Natural killer cell treated with Interleukin-12 subunit alpha and Interleukin-12 subunit beta and Interleukin-15 and Interleukin-18, amount 100 ng/mL, for 72 hours (primary cell): ENCODE results near the gene SESN1. TPM values are rescaled to one million over a fixed set of nuclear protein-coding genes. Genes with fewer than 3 reads are reported as not detected.

Experiments
- ATAC-seq, 2 donors: fragments of 150-1000 bp; cut with Tn5 transposase in 1 of 2; sonication (Bioruptor Pico), chemical (Tn5 transposase) in 1 of 2; 2 replicates each; pipeline ENCODE4 v1.10.0; 2021
- DNase-seq: peaks from one replicate; pipeline ENCODE4 v3.0.0; 2022; ENCODE audit warnings: low spot score
- H3K27ac Mint-ChIP-seq, 2 donors: 1 replicate in 1 of 2; 2 replicates in 1 of 2; pipeline ENCODE4 v1.8.0; 2022; ENCODE audit warnings: mixed read lengths in 2 of 2, mild to moderate bottlenecking in 1 of 2, moderate library complexity in 1 of 2
- H3K27me3 Mint-ChIP-seq, 2 donors: 1 replicate in 1 of 2; 2 replicates in 1 of 2; pipeline ENCODE4 v1.8.0; 2022; ENCODE audit warnings: mixed read lengths in 2 of 2
- H3K36me3 Mint-ChIP-seq: one replicate; pipeline ENCODE4 v1.8.0; 2022; ENCODE audit warnings: mixed read lengths
- H3K4me1 Mint-ChIP-seq, 2 donors: 1 replicate in 1 of 2; 2 replicates in 1 of 2; pipeline ENCODE4 v1.8.0; 2022; ENCODE audit warnings: low read depth in 2 of 2, mixed read lengths in 2 of 2, mild to moderate bottlenecking in 1 of 2
- H3K4me3 Mint-ChIP-seq: one replicate; pipeline ENCODE4 v1.8.0; 2022; ENCODE audit warnings: mixed read lengths
- H3K9me3 Mint-ChIP-seq: 2 replicates; pipeline ENCODE4 v1.8.0; 2022; ENCODE audit warnings: mixed read lengths
- total RNA-seq, 2 donors: library from RNA; stranded (reverse); gene quantifications; one replicate each; pipeline ENCODE4 v1.2.3, GENCODE V29; 2022

The SESN1 gene
- total RNA-seq, 2 donors from 2014 or later = 7.4 to 9.6 TPM

DNA sequence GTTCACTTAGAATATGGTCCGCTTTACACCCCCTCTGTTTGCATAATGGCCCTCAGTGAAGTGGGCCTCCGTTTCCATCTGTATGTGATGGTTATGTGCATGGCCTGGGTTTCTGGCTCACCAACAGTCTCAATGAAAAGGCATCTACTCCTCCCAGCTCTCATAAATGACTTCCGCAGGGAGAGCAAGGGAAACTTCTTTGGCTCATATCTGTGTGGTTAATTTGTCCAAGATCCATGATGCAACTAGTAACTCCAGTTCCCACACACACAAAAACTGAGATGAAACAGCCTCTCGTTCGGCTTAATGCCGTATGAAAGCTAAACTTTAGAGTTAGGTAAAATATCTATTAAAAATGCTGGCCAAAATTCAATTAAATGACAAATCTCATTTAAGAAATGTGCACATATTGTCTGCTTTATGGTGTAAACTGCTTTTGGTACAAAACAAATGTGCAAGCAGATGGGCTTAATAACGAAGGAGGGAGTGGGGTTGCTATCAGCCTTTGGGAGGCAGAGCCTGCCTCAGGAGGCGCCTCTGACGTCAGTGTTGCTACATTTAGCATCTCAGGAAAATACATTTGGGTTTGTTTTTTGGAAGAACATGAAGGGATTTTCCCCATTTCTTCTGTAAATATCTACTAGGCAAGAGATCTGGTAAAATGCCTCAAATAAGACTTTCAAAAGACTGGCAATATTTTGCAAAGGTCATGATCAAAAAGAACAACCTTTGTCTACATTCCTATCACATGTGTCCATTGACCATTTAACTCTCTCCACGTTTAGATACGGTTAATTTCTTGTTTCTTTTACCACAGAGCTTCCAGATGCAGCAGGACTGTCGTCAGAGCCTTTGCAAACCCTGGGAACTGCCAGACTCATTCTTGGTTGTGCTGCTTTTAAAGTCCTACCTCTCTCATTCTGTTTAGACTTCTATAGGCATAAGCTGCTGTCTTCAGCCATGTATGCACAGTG is 149.7 kb downstream of the SESN1 start:
- H3K27ac Mint-ChIP-seq = no peak overlapping the region

DNA sequence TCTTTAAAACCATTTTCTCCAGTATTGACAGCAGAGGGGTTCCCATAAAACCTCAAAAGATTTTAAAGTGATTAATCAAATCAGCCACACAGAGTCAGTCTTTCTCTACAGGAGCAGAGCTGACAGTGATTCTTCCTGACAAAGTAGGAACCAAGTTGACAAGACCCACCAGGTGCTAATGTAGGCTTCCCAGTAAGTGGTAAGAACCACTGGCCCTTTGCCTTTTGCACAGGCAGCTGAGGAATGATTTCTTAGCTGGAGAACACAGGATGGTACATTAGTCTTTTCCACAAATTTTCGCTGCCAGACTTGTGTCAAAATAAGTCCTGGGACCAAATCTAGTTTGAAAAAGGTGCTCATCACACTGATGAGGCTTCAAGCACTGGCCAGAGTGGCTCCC is 150.6 kb downstream of the SESN1 start:
- H3K27me3 Mint-ChIP-seq = no peaks in the 10 kb centered on the region
- peaks cover 3% of the 10 kb centered on the region for H3K9me3 Mint-ChIP-seq
- no peaks in the 10 kb centered on the region for H3K36me3 Mint-ChIP-seq
- H3K4me1 Mint-ChIP-seq = peaks cover 19 to 38% of the 10 kb centered on the region in 2 donors
- DNase-seq (no peak), ATAC-seq (no peak)
- H3K4me3 Mint-ChIP-seq = no peak overlapping the region
- no peak overlapping the region for H3K27ac Mint-ChIP-seq

More for the DNA sequence above, 149.7 kb downstream of the SESN1 start:
- no peaks in the 10 kb centered on the region for H3K27me3 Mint-ChIP-seq
- H3K4me1 Mint-ChIP-seq = peaks cover 19 to 34% of the 10 kb centered on the region in 2 donors
- H3K9me3 Mint-ChIP-seq = no peaks in the 10 kb centered on the region
- H3K4me3 Mint-ChIP-seq = no peak overlapping the region
- H3K36me3 Mint-ChIP-seq = no peaks in the 10 kb centered on the region
- ATAC-seq = no peak
- no peak for DNase-seq

DNA sequence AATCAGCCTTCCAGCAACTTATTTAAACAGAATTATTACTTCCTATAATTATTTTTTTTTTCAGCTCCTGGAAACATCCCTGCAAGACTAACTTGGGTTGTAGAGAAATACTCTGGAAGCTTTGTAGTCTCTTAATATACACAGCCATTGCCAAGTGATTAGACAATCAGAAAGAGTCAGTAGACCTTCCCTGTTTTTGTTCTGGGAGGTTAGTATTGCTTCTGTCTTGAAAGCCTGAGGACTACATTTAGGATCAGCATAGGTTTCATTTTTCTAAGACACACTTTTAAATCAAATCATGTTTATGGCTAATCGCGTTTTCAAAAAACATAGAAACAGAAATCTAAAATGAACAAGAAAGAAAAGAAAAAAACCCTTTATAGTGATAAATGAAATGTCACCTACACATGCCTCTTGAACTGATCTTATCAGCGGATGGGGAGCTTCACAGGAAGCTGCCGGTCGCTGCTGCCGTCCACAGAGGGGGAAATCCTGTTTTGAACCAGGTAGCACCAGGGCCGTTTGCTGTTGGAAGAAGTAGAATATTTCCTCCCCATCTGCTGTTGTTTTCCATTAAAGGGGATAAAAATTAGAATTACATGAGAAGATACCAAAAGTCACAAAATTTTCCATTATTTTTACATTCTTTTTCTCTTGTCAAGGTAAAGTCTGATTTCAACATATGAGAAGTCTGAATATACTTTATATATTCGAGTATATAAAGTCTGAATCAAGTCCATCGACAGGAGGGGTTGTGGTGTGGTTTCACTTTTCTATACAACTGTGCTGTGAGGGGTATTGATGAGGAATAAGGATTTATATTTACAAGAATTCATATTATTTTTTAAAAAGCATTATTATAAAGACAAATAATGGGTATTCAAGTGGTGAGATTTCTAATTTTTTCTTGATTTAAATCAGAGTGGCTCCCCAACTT is 151.8 kb downstream of the SESN1 start:
- Mint-ChIP-seq H3K9me3 (peaks cover 3% of the 10 kb centered on the region), H3K4me3 (peak overlapping the region; percentile 81), H3K27ac (peak overlapping the region; percentile 73 to 81), H3K4me1 (peaks cover 19 to 38% of the 10 kb centered on the region in 2 donors), H3K27me3 (no peaks in the 10 kb centered on the region), H3K36me3 (no peaks in the 10 kb centered on the region)
- ATAC-seq (peak; percentile 78 to 80), DNase-seq (peak; percentile 71)

DNA sequence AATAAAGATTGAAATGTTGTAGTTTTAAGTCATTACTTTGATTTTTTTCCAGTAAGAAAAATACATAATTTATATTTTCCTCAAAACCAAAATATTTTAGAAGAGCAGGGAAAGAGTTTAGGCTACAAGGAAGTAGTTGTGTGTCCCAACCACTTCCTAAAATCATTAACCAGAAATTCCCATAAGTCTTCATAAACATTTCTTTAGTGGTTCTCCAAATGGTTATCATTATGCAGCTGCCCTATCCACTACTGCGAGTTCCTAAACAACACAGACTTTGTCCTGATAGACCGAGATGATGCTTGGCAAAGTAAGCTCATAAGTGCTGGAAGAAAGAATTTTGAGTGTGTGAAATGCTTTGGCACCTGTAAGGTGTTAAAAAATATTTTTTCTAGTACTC is 152.8 kb downstream of the SESN1 start:
- Mint-ChIP-seq H3K27ac (peak overlapping the region in 1 of 2 donors; percentile 81), H3K4me1 (peaks cover 15 to 34% of the 10 kb centered on the region in 2 donors), H3K4me3 (no peak overlapping the region), H3K27me3 (no peaks in the 10 kb centered on the region), H3K36me3 (no peaks in the 10 kb centered on the region), H3K9me3 (peaks cover 3% of the 10 kb centered on the region)
- ATAC-seq (no peak), DNase-seq (no peak)

DNA sequence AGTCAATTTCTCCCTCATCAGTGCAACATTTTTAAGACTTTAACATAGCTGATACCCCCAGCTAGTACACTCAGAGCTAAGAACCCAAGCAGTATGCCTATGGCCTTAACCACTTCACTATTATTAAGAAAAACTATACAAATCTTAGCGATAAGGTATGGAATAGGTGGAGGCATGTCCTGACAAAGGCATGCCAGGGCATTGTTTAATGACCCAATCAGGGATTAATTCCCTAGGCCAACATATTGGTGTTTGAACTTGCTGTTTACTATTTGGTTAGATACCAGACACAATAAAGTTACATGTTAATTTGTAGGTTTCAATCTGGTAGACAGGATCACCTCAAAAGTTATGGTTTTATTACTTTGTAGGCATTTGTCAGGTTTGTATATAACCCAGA is 153.4 kb downstream of the SESN1 start:
- no peak overlapping the region for H3K4me3 Mint-ChIP-seq
- H3K9me3 Mint-ChIP-seq = peaks cover 3% of the 10 kb centered on the region
- H3K27me3 Mint-ChIP-seq = no peaks in the 10 kb centered on the region
- H3K4me1 Mint-ChIP-seq = peaks cover 10 to 30% of the 10 kb centered on the region in 2 donors
- no peak overlapping the region for H3K27ac Mint-ChIP-seq
- ATAC-seq (no peak), DNase-seq (no peak)
- no peaks in the 10 kb centered on the region for H3K36me3 Mint-ChIP-seq

DNA sequence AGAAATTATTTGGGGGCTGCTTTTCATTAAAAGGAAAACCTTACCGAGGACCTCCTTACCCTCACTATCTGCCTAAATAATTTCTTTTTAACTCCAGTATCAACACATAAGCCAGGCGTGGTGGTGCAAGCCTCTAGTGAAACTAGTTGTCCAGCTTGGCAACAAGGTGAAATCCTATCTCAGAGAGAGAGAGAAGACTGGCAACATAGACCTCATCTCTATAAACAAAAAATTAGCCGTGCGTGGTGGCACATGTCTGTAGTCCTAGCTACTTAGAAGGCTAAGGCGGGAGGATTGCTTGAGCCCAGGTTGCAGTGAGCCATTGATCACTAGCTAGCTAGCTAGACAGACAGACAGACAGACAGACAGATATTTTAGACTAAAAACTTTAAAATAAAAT is 153.9 kb downstream of the SESN1 start:
- Mint-ChIP-seq H3K4me1 (peaks cover 10 to 25% of the 10 kb centered on the region in 2 donors), H3K9me3 (peaks cover 3% of the 10 kb centered on the region), H3K27me3 (no peaks in the 10 kb centered on the region), H3K36me3 (no peaks in the 10 kb centered on the region), H3K4me3 (no peak overlapping the region), H3K27ac (no peak overlapping the region)
- ATAC-seq (no peak), DNase-seq (no peak)

DNA sequence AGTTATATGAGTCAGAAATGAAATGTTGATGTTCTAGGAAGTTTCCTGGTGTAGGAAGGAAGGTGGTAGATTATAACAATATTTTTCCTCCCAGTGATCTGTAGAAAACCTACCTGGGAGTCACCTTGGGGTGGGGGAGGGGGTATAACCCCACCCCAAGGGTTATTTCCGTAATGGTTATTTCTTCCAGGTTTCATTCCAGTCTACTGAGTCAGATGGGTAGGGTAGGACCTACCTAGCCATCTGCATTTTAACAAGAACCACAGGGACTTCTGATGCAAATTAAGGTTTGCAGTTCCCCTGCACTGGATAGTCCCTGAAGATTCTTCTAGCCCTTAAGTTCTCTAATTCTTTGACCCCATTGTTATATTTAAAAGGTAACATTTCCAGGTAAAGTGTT is 157.5 kb downstream of the SESN1 start:
- ATAC-seq (no peak), DNase-seq (no peak)
- H3K27ac Mint-ChIP-seq = no peak overlapping the region
- no peak overlapping the region for H3K4me3 Mint-ChIP-seq
- peaks cover 1 to 5% of the 10 kb centered on the region in 2 donors for H3K4me1 Mint-ChIP-seq
- H3K9me3 Mint-ChIP-seq = peaks cover 3% of the 10 kb centered on the region
- peaks cover 5% of the 10 kb centered on the region for H3K36me3 Mint-ChIP-seq
- H3K27me3 Mint-ChIP-seq = no peaks in the 10 kb centered on the region

Other genes starting within 250 kb of the SESN1 start
- gene ARMC2, start 246.4 kb downstream of the SESN1 start, total RNA-seq = 1 to 10 TPM in 1 of 2 donors, under 1 TPM in 1; 0.83 to 5.4 TPM
- gene CEP57L1, start 661 bp upstream of the SESN1 start, total RNA-seq = 10 to 100 TPM; 14.4 to 29.3 TPM